Osteocyte (in vitro differentiated cells): Measurements from ENCODE around the gene CCM2. TPM values are rescaled to one million over a fixed set of nuclear protein-coding genes. Genes with fewer than 3 reads are reported as not detected.

ENCODE experiments used
- DNase-seq: peaks from one replicate; pipeline ENCODE4 v3.0.0; 2021; ENCODE audit warnings: mixed read lengths; ENCODE audit not compliant: unreplicated experiment; ENCODE audit errors: extremely low spot score
- H3K27ac Mint-ChIP-seq: one replicate; pipeline ENCODE4 v1.8.0; 2021; ENCODE audit warnings: mild to moderate bottlenecking, mixed read lengths; ENCODE audit not compliant: unreplicated experiment
- H3K27me3 Mint-ChIP-seq: one replicate; pipeline ENCODE4 v1.8.0; 2021; ENCODE audit warnings: mixed read lengths; ENCODE audit not compliant: unreplicated experiment
- H3K36me3 Mint-ChIP-seq: one replicate; pipeline ENCODE4 v1.8.0; 2021; ENCODE audit warnings: mixed read lengths; ENCODE audit not compliant: unreplicated experiment
- H3K4me1 Mint-ChIP-seq: one replicate; pipeline ENCODE4 v1.8.0; 2021; ENCODE audit warnings: mixed read lengths; ENCODE audit not compliant: unreplicated experiment
- H3K4me3 Mint-ChIP-seq: one replicate; pipeline ENCODE4 v1.8.0; 2021; ENCODE audit warnings: mild to moderate bottlenecking, moderate library complexity, mixed read lengths; ENCODE audit not compliant: unreplicated experiment
- H3K9me3 Mint-ChIP-seq: one replicate; pipeline ENCODE4 v1.8.0; 2021; ENCODE audit warnings: mixed read lengths; ENCODE audit not compliant: unreplicated experiment
- CTCF ChIP-seq: fragments of 200-600 bp; sonication (generic); IDR thresholded peaks from 2 replicates; pipeline ENCODE4 v1.5.0; 2021; ENCODE audit warnings: antibody characterized with exemption, mild to moderate bottlenecking, moderate library complexity
- total RNA-seq: library from RNA; stranded (reverse); gene quantifications from 2 replicates; pipeline ENCODE4 v1.2.1, GENCODE V29; 2021

CCM2 gene
- total RNA-seq, 1 donor from 2014 or later = 42.3 TPM

- H3K4me1 Mint-ChIP-seq = no peaks in the 10 kb centered on the region
- no peak overlapping the region for H3K27ac Mint-ChIP-seq
Measured at GRCh38 chr7:45098983-45099839, 99.2 kb downstream of the CCM2 start.

GRCh38 chr7:45099891-45100760 lies 100.1 kb downstream of the CCM2 start:
- TF ChIP-seq CTCF = no peak
- Mint-ChIP-seq H3K4me1 (no peaks in the 10 kb centered on the region), H3K9me3 (no peaks in the 10 kb centered on the region), H3K36me3 (peaks cover 20% of the 10 kb centered on the region), H3K4me3 (no peak overlapping the region), H3K27ac (no peak overlapping the region), H3K27me3 (no peaks in the 10 kb centered on the region)
- DNase-seq = no peak

More at GRCh38 chr7:45098983-45099839, 99.2 kb downstream of the CCM2 start:
- H3K4me3 Mint-ChIP-seq = no peak overlapping the region
- H3K27me3 Mint-ChIP-seq = no peaks in the 10 kb centered on the region
- peaks cover 20% of the 10 kb centered on the region for H3K36me3 Mint-ChIP-seq
- H3K9me3 Mint-ChIP-seq = no peaks in the 10 kb centered on the region
- no peak for TF ChIP-seq CTCF
- no peak for DNase-seq

- H3K27me3 Mint-ChIP-seq = no peaks in the 10 kb centered on the region
- no peak overlapping the region for H3K27ac Mint-ChIP-seq
- DNase-seq = no peak
- H3K9me3 Mint-ChIP-seq = no peaks in the 10 kb centered on the region
- peaks cover 20% of the 10 kb centered on the region for H3K36me3 Mint-ChIP-seq
- no peak for TF ChIP-seq CTCF
- H3K4me3 Mint-ChIP-seq = no peak overlapping the region
- H3K4me1 Mint-ChIP-seq = no peaks in the 10 kb centered on the region
Measured at GRCh38 chr7:45100761-45101480, 100.9 kb downstream of the CCM2 start.

GRCh38 chr7:45101748-45102147 lies 101.7 kb downstream of the CCM2 start:
- H3K27ac Mint-ChIP-seq = no peak overlapping the region
- no peak overlapping the region for H3K4me3 Mint-ChIP-seq
- H3K4me1 Mint-ChIP-seq = no peaks in the 10 kb centered on the region
- no peaks in the 10 kb centered on the region for H3K27me3 Mint-ChIP-seq
- DNase-seq = no peak
- H3K9me3 Mint-ChIP-seq = no peaks in the 10 kb centered on the region
- TF ChIP-seq CTCF = no peak
- peaks cover 20% of the 10 kb centered on the region for H3K36me3 Mint-ChIP-seq
